Measurements from ENCODE around the gene NMT1. TPM values are rescaled to one million over a fixed set of nuclear protein-coding genes. Genes with fewer than 3 reads are reported as not detected.

Gene NMT1
- total RNA-seq (2022) (173 and 179 TPM in 2 replicates), Bru-seq, nascent RNA (percentile 79 among the genes with signal in this experiment), BruChase-seq, experiment 1, labeled RNA remaining after a 2-hour chase (percentile 81 among the genes with signal in this experiment), BruChase-seq, experiment 2, labeled RNA remaining after a 6-hour chase (percentile 89 among the genes with signal in this experiment)
- long read RNA-seq, full-length matches to known transcripts: 128 of 161 reads
- long read RNA-seq, partial matches to known transcripts: 23 of 161 reads
- long read RNA-seq, other reads (novel, unspliced or antisense): 10 of 161 reads

GRCh38 chr17:45060797-45061605 lies at the start of gene NMT1:
Gene NMT1, plus strand, starts transcription at chr17:45061317. Its CDS starts 13 bp downstream, at chr17:45061330.
- peaks cover 16% of the 10 kb centered on the region for H3K4me1 ChIP-seq
- ChIA-PET POLR2A (interaction anchor here (0.5 to 1.6 kb wide), 19 partner anchors 9 to 286 kb away, joined by 3 to 16 read pairs (median 4); partner anchors contain the start of genes EFTUD2, HEXIM1, KIF18B and MAP3K14), CTCF (interaction anchor here (0.5 to 2.1 kb wide), 8 partner anchors 12 to 285 kb away, joined by 3 to 15 read pairs (median 4); partner anchors contain the start of gene ACBD4)
- H3K27me3 ChIP-seq (replicated peaks; ENCODE audit: control insufficient read depth, insufficient read depth, low read length): no peaks in the 10 kb centered on the region
- Mint-ChIP-seq H3K27me3 (ENCODE audit: insufficient read depth, unreplicated experiment) (no peaks in the 10 kb centered on the region), H3K4me3 (ENCODE audit: unreplicated experiment) (peak within 1 kb of the TSS; percentile 97), H3K36me3 (ENCODE audit: insufficient read depth, unreplicated experiment) (peaks cover 32% of the 10 kb centered on the region), H3K9me3 (ENCODE audit: unreplicated experiment) (no peaks in the 10 kb centered on the region), H3K27ac (ENCODE audit: unreplicated experiment) (peak within 1 kb of the TSS; percentile 100), H3K4me1 (ENCODE audit: low read depth, unreplicated experiment) (peaks cover 17% of the 10 kb centered on the region)
- TF ChIP-seq CTCF (IDR thresholded peaks at IDR 0.05; ENCODE audit: insufficient read depth in 1 of 2, low read depth in 1 of 2, low read length in 1 of 2, severe bottlenecking in 1 of 2, unreplicated experiment in 1 of 2): no peak
- intact Hi-C loops (cut with micrococcal nuclease; ENCODE audit: unreplicated experiment): loop anchor here (1.0 kb wide), 1 partner anchor 10 kb away; the partner anchor contains the start of gene DCAKD
- H3K9me3 ChIP-seq: no peaks in the 10 kb centered on the region
- peak within 1 kb of the TSS; percentile 92 for H3K4me3 ChIP-seq (ENCODE audit: low read depth, low read length)
- peak; percentile 98 to 99 for DNase-seq
- H3K36me3 ChIP-seq (ENCODE audit: control insufficient read depth, insufficient read depth, low read length): no peaks in the 10 kb centered on the region
- BruUV-seq (replicated peaks): no TSS peak

- no peaks in the 10 kb centered on the region for H3K36me3 Mint-ChIP-seq (ENCODE audit: insufficient read depth, unreplicated experiment)
- ChIA-PET CTCF (interaction anchor here (1.3 kb wide), 1 partner anchor 10 kb away, joined by 3 read pairs; no protein-coding TSS in a partner anchor), POLR2A (interaction anchor here (1.0 kb wide), 1 partner anchor 71 kb away, joined by 8 read pairs; no protein-coding TSS in a partner anchor)
These were observed 49.4 kb upstream of the NMT1 start for GRCh38 chr17:45011767-45012166.

More at GRCh38 chr17:45011767-45012166, 49.4 kb upstream of the NMT1 start:
- H3K36me3 ChIP-seq (ENCODE audit: control insufficient read depth, insufficient read depth, low read length): no peaks in the 10 kb centered on the region
- H3K4me1 ChIP-seq: no peaks in the 10 kb centered on the region
- no peaks in the 10 kb centered on the region for H3K9me3 ChIP-seq
- DNase-seq: no peak
- TF ChIP-seq CTCF (IDR thresholded peaks at IDR 0.05; ENCODE audit: insufficient read depth in 1 of 2, low read depth in 1 of 2, low read length in 1 of 2, severe bottlenecking in 1 of 2, unreplicated experiment in 1 of 2): no peak
- Mint-ChIP-seq H3K9me3 (ENCODE audit: unreplicated experiment) (no peaks in the 10 kb centered on the region), H3K27ac (ENCODE audit: unreplicated experiment) (no peak overlapping the region), H3K4me3 (ENCODE audit: unreplicated experiment) (no peak overlapping the region), H3K27me3 (ENCODE audit: insufficient read depth, unreplicated experiment) (no peaks in the 10 kb centered on the region), H3K4me1 (ENCODE audit: low read depth, unreplicated experiment) (no peaks in the 10 kb centered on the region)
- no TSS peak for BruUV-seq (replicated peaks)
- no peaks in the 10 kb centered on the region for H3K27me3 ChIP-seq (replicated peaks; ENCODE audit: control insufficient read depth, insufficient read depth, low read length)
- intact Hi-C loops (cut with micrococcal nuclease; ENCODE audit: unreplicated experiment): no loop called here
- no peak overlapping the region for H3K4me3 ChIP-seq (ENCODE audit: low read depth, low read length)

All from Caco-2 (cell line).